SH-SY5Y (cell line): ENCODE measurements around the gene WDFY4.

Experiments used
- GATA2 ChIP-seq: IDR thresholded peaks from 2 replicates; pipeline ENCODE4 v1.6.1; 2011; ENCODE audit warnings: mild to moderate bottlenecking, low read depth, low read length
- GATA3 ChIP-seq: IDR thresholded peaks from 2 replicates; pipeline ENCODE4 v1.6.1; 2011; ENCODE audit warnings: low read depth, mild to moderate bottlenecking, low read length, moderate library complexity

GRCh38 chr10:48774416-48775205 is 89.9 kb downstream of the WDFY4 start:
- no peak for TF ChIP-seq GATA3
- no peak for TF ChIP-seq GATA2
